ENCODE results near the gene RAB24. TPM values are rescaled to one million over a fixed set of nuclear protein-coding genes. Genes with fewer than 3 reads are reported as not detected.

Gene RAB24
- total RNA-seq, 4 donors from 2014 or later, result 18.7 to 53.3 (median 26.3) TPM

GRCh38 chr5:177300951-177301350 lies 2.6 kb downstream of the RAB24 start:
- whole genome bisulfite sequencing, 2 donors, result 81 to 84% methylated on average over 2 of the region's 2 CpGs
- intact Hi-C loops (cut with DNase I), result no loop called here
- peak overlapping the region; percentile 23 to 70 (median 62) for H3K27ac ChIP-seq
- H3K9me3 ChIP-seq, result no peaks in the 10 kb centered on the region
- no peaks in the 10 kb centered on the region for H3K27me3 ChIP-seq
- TF ChIP-seq POLR2A (IDR thresholded peaks at IDR 0.05), result no peak
- TF ChIP-seq CTCF (IDR thresholded peaks at IDR 0.05), result no peak
- peaks cover 0 to 9% of the 10 kb centered on the region in 2 donors for H3K36me3 ChIP-seq
- DNase-seq, result no peak
- no peak overlapping the region for H3K4me3 ChIP-seq (replicated peaks in 1 of 3)
- H3K4me1 ChIP-seq, result peaks cover 35 to 45% of the 10 kb centered on the region in 2 donors

- peak overlapping the region; percentile 36 to 70 (median 41) for H3K27ac ChIP-seq
- no peak overlapping the region for H3K4me3 ChIP-seq (replicated peaks in 1 of 3)
- peak; percentile 28 to 31 for DNase-seq
- peaks cover 35 to 45% of the 10 kb centered on the region in 2 donors for H3K4me1 ChIP-seq
- WGBS, 2 donors, result 46 to 57% methylated on average over 4 of the region's 4 CpGs
- TF ChIP-seq POLR2A (IDR thresholded peaks at IDR 0.05), result no peak
- no peak for TF ChIP-seq CTCF (IDR thresholded peaks at IDR 0.05)
- no peaks in the 10 kb centered on the region for H3K27me3 ChIP-seq
- peaks cover 4 to 9% of the 10 kb centered on the region in 2 donors for H3K36me3 ChIP-seq
- intact Hi-C loops (cut with DNase I), result no loop called here
- no peaks in the 10 kb centered on the region for H3K9me3 ChIP-seq
Observed at GRCh38 chr5:177300236-177300880, 3.2 kb downstream of the RAB24 start.

- TF ChIP-seq POLR2A (IDR thresholded peaks at IDR 0.05) (no peak), CTCF (IDR thresholded peaks at IDR 0.05) (no peak)
- H3K4me3 ChIP-seq (replicated peaks in 1 of 3), result no peak overlapping the region
- WGBS, 2 donors, result 84% methylated on average over 9 of the region's 9 CpGs
- intact Hi-C loops (cut with DNase I), result no loop called here
- peak overlapping the region; percentile 36 to 70 (median 41) for H3K27ac ChIP-seq
- H3K4me1 ChIP-seq, result peaks cover 31 to 39% of the 10 kb centered on the region in 2 donors
- peaks cover 10 to 15% of the 10 kb centered on the region in 2 donors for H3K36me3 ChIP-seq
- DNase-seq, result no peak
- H3K27me3 ChIP-seq, result no peaks in the 10 kb centered on the region
- no peaks in the 10 kb centered on the region for H3K9me3 ChIP-seq
Observed at GRCh38 chr5:177299697-177300096, 3.8 kb downstream of the RAB24 start.

- peaks cover 24 to 31% of the 10 kb centered on the region in 2 donors for H3K36me3 ChIP-seq
- intact Hi-C loops (cut with DNase I), result no loop called here
- TF ChIP-seq CTCF (IDR thresholded peaks at IDR 0.05), result no peak
- TF ChIP-seq POLR2A (IDR thresholded peaks at IDR 0.05), result no peak
- no peak overlapping the region for H3K27ac ChIP-seq
- no peaks in the 10 kb centered on the region for H3K27me3 ChIP-seq
- H3K4me3 ChIP-seq (replicated peaks in 1 of 3), result no peak overlapping the region
- H3K4me1 ChIP-seq, result peaks cover 23 to 33% of the 10 kb centered on the region in 2 donors
- 74 to 79% methylated on average over 2 of the region's 2 CpGs for WGBS, 2 donors
- H3K9me3 ChIP-seq, result no peaks in the 10 kb centered on the region
- no peak for DNase-seq
Observed at GRCh38 chr5:177297922-177298321, 5.6 kb downstream of the RAB24 start.

GRCh38 chr5:177296581-177296980 lies 6.9 kb downstream of the RAB24 start:
- no peak for DNase-seq
- H3K4me3 ChIP-seq (replicated peaks in 1 of 3), result no peak overlapping the region
- intact Hi-C loops (cut with DNase I), result no loop called here
- H3K36me3 ChIP-seq, result peaks cover 38 to 44% of the 10 kb centered on the region in 2 donors
- TF ChIP-seq CTCF (IDR thresholded peaks at IDR 0.05) (no peak), POLR2A (IDR thresholded peaks at IDR 0.05) (no peak)
- no peaks in the 10 kb centered on the region for H3K27me3 ChIP-seq
- H3K27ac ChIP-seq, result no peak overlapping the region
- no peaks in the 10 kb centered on the region for H3K9me3 ChIP-seq
- H3K4me1 ChIP-seq, result peaks cover 11 to 20% of the 10 kb centered on the region in 2 donors
- WGBS, 2 donors, result 75% methylated on average over 4 of the region's 4 CpGs

All from thyroid gland (tissue), 4 donors.